BLaER1 (cell line): ENCODE data around the gene EDIL3.

Experiments
- H3K27ac ChIP-seq: shearing (Covaris generic); formaldehyde crosslinking; 2 replicates; pipeline ENCODE4 v1.8.1; 2022
- H3K27me3 ChIP-seq: shearing (Covaris generic); formaldehyde crosslinking; 2 replicates; pipeline ENCODE4 v1.8.1; 2022
- H3K36me3 ChIP-seq: shearing (Covaris generic); formaldehyde crosslinking; 2 replicates; pipeline ENCODE4 v1.8.1; 2022
- H3K4me1 ChIP-seq: shearing (Covaris generic); formaldehyde crosslinking; 2 replicates; pipeline ENCODE4 v1.8.1; 2022
- H3K4me2 ChIP-seq: shearing (Covaris generic); formaldehyde crosslinking; 2 replicates; pipeline ENCODE4 v1.8.1; 2022
- H3K4me3 ChIP-seq: shearing (Covaris generic); formaldehyde crosslinking; 2 replicates; pipeline ENCODE4 v1.8.1; 2022
- H3K9ac ChIP-seq: shearing (Covaris generic); formaldehyde crosslinking; 2 replicates; pipeline ENCODE4 v1.8.1; 2022
- H3K9me3 ChIP-seq: shearing (Covaris generic); formaldehyde crosslinking; 2 replicates; pipeline ENCODE4 v1.8.1; 2022
- H4K20me1 ChIP-seq: shearing (Covaris generic); formaldehyde crosslinking; 2 replicates; pipeline ENCODE4 v1.8.1; 2022
- Cebpa-rat ChIP-seq: shearing (Covaris generic); IDR thresholded peaks from 2 replicates; pipeline ENCODE4 v1.8.1; 2022

The EDIL3 gene

DNA sequence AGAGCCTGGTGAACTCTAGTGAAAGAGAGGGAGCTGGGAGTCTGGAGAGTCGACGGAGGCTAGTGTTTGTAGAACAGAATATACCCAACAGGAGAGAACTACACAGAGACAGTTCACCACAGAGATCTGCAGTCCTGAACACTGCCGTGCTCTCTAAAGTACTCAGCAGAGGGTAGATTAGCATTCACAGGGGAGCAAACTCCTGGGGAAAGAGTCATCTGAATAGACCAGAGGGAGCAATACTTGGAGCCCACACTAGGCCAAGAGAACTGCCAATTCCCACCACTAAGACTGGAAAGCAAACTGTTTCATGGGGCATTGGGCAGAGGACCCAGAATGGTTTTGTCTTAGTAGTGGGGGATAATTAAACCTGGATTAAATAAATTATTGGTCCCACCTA, 235.6 kb downstream of the EDIL3 start:
- no peaks in the 10 kb centered on the region for H3K9me3 ChIP-seq
- no peaks in the 10 kb centered on the region for H3K36me3 ChIP-seq
- no peak overlapping the region for H3K27ac ChIP-seq
- H4K20me1 ChIP-seq: no peaks in the 10 kb centered on the region
- no peak overlapping the region for H3K9ac ChIP-seq
- no peaks in the 10 kb centered on the region for H3K27me3 ChIP-seq
- H3K4me1 ChIP-seq: no peaks in the 10 kb centered on the region
- TF ChIP-seq Cebpa-rat: no peak
- no peak overlapping the region for H3K4me2 ChIP-seq
- H3K4me3 ChIP-seq: no peak overlapping the region

DNA sequence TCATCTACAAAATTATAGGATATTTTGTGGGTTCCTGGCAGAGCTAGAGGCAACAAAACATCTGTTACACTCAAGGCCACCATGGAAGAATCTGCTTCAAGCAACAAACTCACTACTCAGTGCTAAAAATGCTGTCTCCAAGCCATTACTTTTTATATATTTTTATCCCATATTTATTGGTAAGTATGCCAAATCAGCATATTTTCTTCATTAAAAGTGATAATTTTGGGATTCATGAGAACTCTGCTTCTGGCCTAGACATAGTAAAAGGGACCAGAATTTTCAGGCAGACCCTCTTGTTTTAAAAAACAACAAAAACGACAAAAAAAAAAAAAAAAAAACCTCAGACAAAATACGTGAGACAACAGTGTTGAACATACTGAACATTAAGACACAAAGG, 236.0 kb downstream of the EDIL3 start:
- H3K4me1 ChIP-seq: no peaks in the 10 kb centered on the region

DNA sequence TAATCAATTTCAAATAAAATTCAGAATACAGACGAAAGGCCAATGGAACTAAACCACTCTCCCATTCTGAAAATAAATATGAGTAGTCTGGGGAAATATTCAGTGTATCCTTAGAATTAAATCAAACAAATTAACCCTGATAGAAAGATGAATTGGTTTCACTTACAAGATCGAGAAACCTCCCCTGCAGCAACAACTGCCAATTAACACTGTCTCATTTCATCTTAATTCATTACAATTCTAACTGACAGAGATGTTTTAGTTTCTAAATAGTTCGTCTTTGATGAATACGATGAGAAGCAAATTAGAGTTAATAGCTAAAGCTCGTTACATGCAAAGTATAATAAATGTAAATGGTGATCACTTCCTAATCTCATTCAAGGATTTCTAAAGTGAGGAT, 247.1 kb downstream of the EDIL3 start:
- no peak for TF ChIP-seq Cebpa-rat
- Histone ChIP-seq H3K27ac (no peak overlapping the region), H3K36me3 (no peaks in the 10 kb centered on the region), H3K27me3 (no peaks in the 10 kb centered on the region), H3K4me2 (no peak overlapping the region), H3K9ac (no peak overlapping the region), H3K4me1 (no peaks in the 10 kb centered on the region), H3K4me3 (no peak overlapping the region), H3K9me3 (no peaks in the 10 kb centered on the region), H4K20me1 (no peaks in the 10 kb centered on the region)

More for the DNA sequence above, 236.0 kb downstream of the EDIL3 start:
- Histone ChIP-seq H3K36me3 (no peaks in the 10 kb centered on the region), H3K9ac (no peak overlapping the region), H3K27me3 (no peaks in the 10 kb centered on the region), H3K9me3 (no peaks in the 10 kb centered on the region), H3K4me3 (no peak overlapping the region), H3K4me2 (no peak overlapping the region), H4K20me1 (no peaks in the 10 kb centered on the region), H3K27ac (no peak overlapping the region)
- TF ChIP-seq Cebpa-rat: no peak

DNA sequence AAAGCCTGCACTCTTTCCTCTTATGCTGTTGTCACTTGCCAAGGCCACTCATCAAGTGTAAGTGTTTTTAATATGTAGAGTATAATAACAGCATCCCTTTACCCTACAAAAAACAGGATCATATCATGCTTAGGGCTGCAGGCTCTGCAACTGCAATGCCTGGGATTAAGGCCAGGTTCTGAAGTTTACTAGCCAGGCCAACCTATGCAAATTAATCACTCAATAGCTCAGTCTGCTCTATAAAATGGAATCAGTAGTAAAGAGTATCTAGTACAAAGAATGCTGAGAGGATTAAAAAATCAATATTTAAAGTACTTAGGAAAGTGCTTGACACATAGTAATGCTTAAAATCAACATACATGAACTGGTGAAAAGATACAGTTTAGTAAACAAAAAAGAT, 253.3 kb downstream of the EDIL3 start:
- no peaks in the 10 kb centered on the region for H3K27me3 ChIP-seq
- no peaks in the 10 kb centered on the region for H3K4me1 ChIP-seq
- no peaks in the 10 kb centered on the region for H4K20me1 ChIP-seq
- H3K27ac ChIP-seq: no peak overlapping the region
- H3K36me3 ChIP-seq: no peaks in the 10 kb centered on the region
- H3K9ac ChIP-seq: no peak overlapping the region
- H3K4me3 ChIP-seq: no peak overlapping the region
- TF ChIP-seq Cebpa-rat: no peak
- no peak overlapping the region for H3K4me2 ChIP-seq
- no peaks in the 10 kb centered on the region for H3K9me3 ChIP-seq

DNA sequence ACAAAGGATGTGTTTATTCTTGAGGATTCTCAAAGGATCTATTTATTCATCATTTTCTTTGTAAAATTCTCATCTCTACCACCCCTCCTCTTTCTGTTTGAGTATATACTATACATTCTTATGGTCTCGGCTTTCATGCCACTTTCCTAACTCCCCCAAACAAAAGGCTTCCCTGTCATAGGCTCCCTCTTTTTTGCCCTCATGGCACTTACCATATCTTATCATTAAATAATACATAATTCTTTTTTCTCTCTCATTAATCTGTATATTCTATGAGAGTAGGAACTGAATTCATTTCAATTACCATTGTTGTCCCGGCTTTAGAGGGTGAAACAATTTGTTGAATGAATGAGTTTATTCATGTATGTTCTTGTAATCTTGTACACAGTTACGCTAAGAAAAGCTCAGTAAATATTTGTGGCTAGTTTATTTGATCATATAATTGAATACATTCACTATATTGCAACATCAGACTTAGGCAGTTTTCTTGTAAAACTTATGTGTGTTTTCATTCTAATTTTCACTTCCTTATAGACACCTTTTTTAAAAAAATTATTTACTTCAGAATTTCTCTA, 254.6 kb downstream of the EDIL3 start:
- Histone ChIP-seq H3K9me3 (no peaks in the 10 kb centered on the region), H4K20me1 (no peaks in the 10 kb centered on the region), H3K4me3 (no peak overlapping the region), H3K27ac (no peak overlapping the region), H3K4me2 (no peak overlapping the region), H3K36me3 (no peaks in the 10 kb centered on the region), H3K9ac (no peak overlapping the region), H3K4me1 (no peaks in the 10 kb centered on the region), H3K27me3 (no peaks in the 10 kb centered on the region)
- TF ChIP-seq Cebpa-rat: no peak

DNA sequence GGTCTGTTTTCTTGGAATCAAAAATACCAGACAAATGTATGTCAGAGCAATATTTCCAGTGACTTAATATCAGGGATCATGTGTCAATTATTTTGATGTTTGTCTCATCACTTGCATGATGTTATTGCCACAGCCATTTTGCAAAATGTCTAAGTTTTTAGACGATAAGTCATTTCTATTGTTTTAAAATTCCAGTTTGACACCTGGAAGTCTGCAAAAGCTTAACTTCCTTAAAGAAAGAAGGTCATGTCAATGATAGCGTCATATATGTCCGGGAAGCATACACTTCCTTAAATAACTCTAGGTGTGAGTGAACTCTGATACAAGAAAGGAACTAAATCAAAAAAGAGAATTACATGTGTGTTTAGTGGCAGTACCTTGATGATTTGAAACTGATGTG, 259.5 kb downstream of the EDIL3 start:
- Histone ChIP-seq H3K9ac (no peak overlapping the region), H3K36me3 (no peaks in the 10 kb centered on the region), H3K27me3 (no peaks in the 10 kb centered on the region), H3K4me1 (no peaks in the 10 kb centered on the region), H3K4me2 (no peak overlapping the region), H4K20me1 (no peaks in the 10 kb centered on the region), H3K27ac (no peak overlapping the region), H3K9me3 (no peaks in the 10 kb centered on the region), H3K4me3 (no peak overlapping the region)
- TF ChIP-seq Cebpa-rat: no peak

DNA sequence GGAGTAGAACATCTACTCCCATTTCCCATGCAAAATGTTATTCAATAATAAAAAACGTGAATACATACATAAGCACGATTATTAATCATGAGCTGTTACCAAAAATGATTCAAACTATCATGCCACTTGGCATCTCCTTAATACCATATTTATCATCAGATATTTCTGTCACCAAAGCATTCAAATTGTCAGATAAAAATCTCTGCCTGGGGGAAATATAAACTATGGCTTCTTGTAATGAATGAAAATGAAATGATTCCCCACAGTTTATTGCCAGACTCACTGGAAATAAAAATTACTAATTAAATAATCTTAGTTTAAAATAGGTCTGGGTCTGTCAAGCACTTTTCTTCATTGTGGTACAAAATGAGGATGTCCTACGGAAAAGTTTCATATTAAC, 265.4 kb downstream of the EDIL3 start:
- no peak overlapping the region for H3K4me3 ChIP-seq
- no peak for TF ChIP-seq Cebpa-rat
- no peak overlapping the region for H3K9ac ChIP-seq
- no peaks in the 10 kb centered on the region for H3K4me1 ChIP-seq
- H3K9me3 ChIP-seq: no peaks in the 10 kb centered on the region
- H3K4me2 ChIP-seq: no peak overlapping the region
- no peaks in the 10 kb centered on the region for H3K36me3 ChIP-seq
- H3K27me3 ChIP-seq: no peaks in the 10 kb centered on the region
- H3K27ac ChIP-seq: no peak overlapping the region
- H4K20me1 ChIP-seq: no peaks in the 10 kb centered on the region

DNA sequence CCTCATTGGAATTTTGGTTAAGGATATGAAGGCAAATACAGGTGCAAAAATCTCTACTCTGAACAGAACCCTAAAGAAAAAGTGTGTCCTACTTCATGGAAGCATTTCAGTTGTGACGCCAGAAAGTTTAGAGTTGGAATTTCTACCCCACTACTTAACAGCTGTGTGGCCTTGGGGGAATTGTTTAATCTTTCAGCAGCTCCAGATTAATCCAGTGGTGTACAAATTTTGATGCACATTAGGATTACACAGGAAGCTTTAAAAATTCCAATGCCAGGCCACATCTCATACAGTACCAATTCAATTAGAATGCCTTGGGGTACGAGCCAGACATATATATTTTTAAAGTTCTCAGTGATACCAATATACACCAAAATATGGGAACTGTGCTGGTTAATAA, 266.1 kb downstream of the EDIL3 start:
- TF ChIP-seq Cebpa-rat: no peak
- Histone ChIP-seq H3K36me3 (no peaks in the 10 kb centered on the region), H3K4me2 (no peak overlapping the region), H3K4me1 (no peaks in the 10 kb centered on the region), H4K20me1 (no peaks in the 10 kb centered on the region), H3K9ac (no peak overlapping the region), H3K27me3 (no peaks in the 10 kb centered on the region), H3K4me3 (no peak overlapping the region), H3K9me3 (no peaks in the 10 kb centered on the region), H3K27ac (no peak overlapping the region)

DNA sequence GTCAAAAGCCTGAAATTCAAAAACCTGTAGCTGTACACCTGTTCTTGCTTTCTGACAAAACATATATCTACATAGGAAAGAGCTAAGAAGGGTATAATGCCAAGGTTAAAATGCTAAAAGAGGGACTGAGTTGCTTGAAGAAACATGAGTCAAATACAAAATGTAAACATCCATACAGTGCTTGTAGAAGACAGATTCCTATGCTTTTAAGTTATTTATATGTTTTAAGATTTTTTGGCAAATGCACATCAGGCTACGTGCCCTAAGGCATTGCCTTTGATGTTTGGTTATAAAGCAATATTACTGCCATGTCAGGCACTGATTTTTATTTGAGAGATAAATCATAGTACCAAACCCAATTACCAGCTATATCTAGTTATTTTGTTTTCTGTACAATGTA, 269.0 kb downstream of the EDIL3 start:
- no peak for TF ChIP-seq Cebpa-rat
- H3K4me2 ChIP-seq: no peak overlapping the region
- no peak overlapping the region for H3K9ac ChIP-seq
- H4K20me1 ChIP-seq: no peaks in the 10 kb centered on the region
- no peaks in the 10 kb centered on the region for H3K36me3 ChIP-seq
- no peak overlapping the region for H3K4me3 ChIP-seq
- no peaks in the 10 kb centered on the region for H3K27me3 ChIP-seq
- no peak overlapping the region for H3K27ac ChIP-seq
- no peaks in the 10 kb centered on the region for H3K9me3 ChIP-seq
- H3K4me1 ChIP-seq: no peaks in the 10 kb centered on the region

DNA sequence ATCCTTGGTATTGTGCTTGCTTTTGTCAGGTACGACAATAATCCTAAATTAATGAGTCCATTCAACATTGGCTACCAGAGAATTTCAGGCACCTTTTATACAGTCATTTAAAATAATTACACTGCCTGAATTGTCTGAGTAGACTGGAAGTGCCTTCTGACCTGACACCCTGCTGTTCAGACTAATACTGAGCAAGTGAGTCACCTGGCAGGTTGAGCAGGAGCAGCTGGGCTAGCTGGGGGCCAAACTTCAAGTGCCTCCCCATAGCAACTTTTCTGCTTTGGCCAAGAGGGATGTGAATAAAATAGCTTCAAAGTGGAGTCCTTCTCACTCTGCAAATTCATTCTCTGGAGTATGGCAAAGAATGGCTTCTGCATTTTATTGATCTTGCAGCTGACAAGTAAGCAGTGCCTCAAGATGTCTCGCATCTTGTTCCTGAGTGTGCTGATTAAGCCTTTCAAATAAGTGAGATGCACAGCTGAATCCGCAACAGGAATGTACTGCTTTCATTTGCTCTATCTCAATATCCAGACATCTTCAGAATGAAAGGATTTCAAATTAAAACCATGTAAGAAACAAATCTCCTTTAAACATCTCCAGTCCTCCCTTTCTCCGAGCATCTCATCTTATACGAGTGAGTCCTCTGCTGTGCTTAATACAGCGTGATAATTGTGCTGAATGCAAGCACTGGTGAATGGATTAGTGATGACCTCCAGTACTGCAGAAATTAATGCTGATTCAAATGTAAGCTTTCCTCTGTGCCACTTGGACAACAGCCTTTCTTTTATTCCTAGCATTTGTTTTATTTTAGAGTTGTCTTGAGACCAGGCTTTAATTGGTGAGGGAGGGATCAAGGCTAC, 271.2 kb downstream of the EDIL3 start:
- Histone ChIP-seq H4K20me1 (no peaks in the 10 kb centered on the region), H3K4me2 (no peak overlapping the region), H3K9ac (no peak overlapping the region), H3K4me3 (no peak overlapping the region), H3K9me3 (no peaks in the 10 kb centered on the region), H3K27me3 (no peaks in the 10 kb centered on the region), H3K4me1 (no peaks in the 10 kb centered on the region), H3K36me3 (no peaks in the 10 kb centered on the region), H3K27ac (no peak overlapping the region)
- TF ChIP-seq Cebpa-rat: no peak
